Measurements from ENCODE around the gene SLC38A9.
"Not testable (repeated sequence)": the region's sequence is repeated elsewhere in the genome, so short reads cannot be mapped to it uniquely, and the experiment has no call there.

The SLC38A9 gene

GRCh38 chr5:55706230-55706629 lies 5.9 kb downstream of the SLC38A9 start:
- no peak for DNase-seq (ENCODE audit: low read depth)

- no peak for DNase-seq (ENCODE audit: low read depth)
Measured at GRCh38 chr5:55702598-55703345, 9.4 kb downstream of the SLC38A9 start.

GRCh38 chr5:55701462-55702103 lies 10.5 kb downstream of the SLC38A9 start:
- no peak for DNase-seq (ENCODE audit: low read depth)

GRCh38 chr5:55700745-55701144 lies 11.4 kb downstream of the SLC38A9 start:
- DNase-seq (ENCODE audit: low read depth): no peak

- no peak for DNase-seq (ENCODE audit: low read depth)
Measured at GRCh38 chr5:55699041-55699688, 13.0 kb downstream of the SLC38A9 start.

GRCh38 chr5:55696704-55697103 lies 15.4 kb downstream of the SLC38A9 start:
- DNase-seq (ENCODE audit: low read depth): not testable (repeated sequence)

- DNase-seq (ENCODE audit: low read depth): no peak
Measured at GRCh38 chr5:55694152-55694830, 17.8 kb downstream of the SLC38A9 start.

- no peak for DNase-seq (ENCODE audit: low read depth)
Measured at GRCh38 chr5:55692509-55692908, 19.6 kb downstream of the SLC38A9 start.

- DNase-seq (ENCODE audit: low read depth): no peak
Measured at GRCh38 chr5:55692106-55692417, 20.1 kb downstream of the SLC38A9 start.

- no peak for DNase-seq (ENCODE audit: low read depth)
Measured at GRCh38 chr5:55691265-55692105, 20.6 kb downstream of the SLC38A9 start.

GRCh38 chr5:55682071-55682470 lies 30.1 kb downstream of the SLC38A9 start:
- no peak for DNase-seq (ENCODE audit: low read depth)

- no peak for DNase-seq (ENCODE audit: low read depth)
Measured at GRCh38 chr5:55681301-55681700, 30.8 kb downstream of the SLC38A9 start.

- DNase-seq (ENCODE audit: low read depth): no peak
Measured at GRCh38 chr5:55680353-55680752, 31.8 kb downstream of the SLC38A9 start.

GRCh38 chr5:55679556-55679955 lies 32.6 kb downstream of the SLC38A9 start:
- DNase-seq (ENCODE audit: low read depth): no peak

- no peak for DNase-seq (ENCODE audit: low read depth)
Measured at GRCh38 chr5:55675119-55675518, 37.0 kb downstream of the SLC38A9 start.

GRCh38 chr5:55674340-55674739 lies 37.8 kb downstream of the SLC38A9 start:
- no peak for DNase-seq (ENCODE audit: low read depth)

GRCh38 chr5:55672477-55672911 lies 39.6 kb downstream of the SLC38A9 start:
- no peak for DNase-seq (ENCODE audit: low read depth)

- DNase-seq (ENCODE audit: low read depth): no peak
Measured at GRCh38 chr5:55671975-55672374, 40.1 kb downstream of the SLC38A9 start.

GRCh38 chr5:55668356-55668755 lies 43.8 kb downstream of the SLC38A9 start:
- no peak for DNase-seq (ENCODE audit: low read depth)

GRCh38 chr5:55667938-55668337 lies 44.2 kb downstream of the SLC38A9 start:
- no peak for DNase-seq (ENCODE audit: low read depth)

- no peak for DNase-seq (ENCODE audit: low read depth)
Measured at GRCh38 chr5:55665065-55665464, 47.1 kb downstream of the SLC38A9 start.

GRCh38 chr5:55657443-55657842 lies 54.7 kb downstream of the SLC38A9 start:
- no peak for DNase-seq (ENCODE audit: low read depth)
